HepG2 (cell line): ENCODE data around the gene FAM222A. TPM values are rescaled to one million over a fixed set of nuclear protein-coding genes. Genes with fewer than 3 reads are reported as not detected.

Source experiments
- ADNP ChIP-seq: sonication (generic); formaldehyde crosslinking; IDR thresholded peaks from 2 replicates; pipeline ENCODE4 v1.4.0; 2020; ENCODE audit warnings: missing genetic modification reagents
- BORCS8-MEF2B ChIP-seq: sonication (generic); formaldehyde crosslinking; IDR thresholded peaks from 2 replicates; pipeline ENCODE4 v1.8.0; 2022; ENCODE audit warnings: mild to moderate bottlenecking, missing genetic modification reagents
- GATAD1 ChIP-seq: IDR thresholded peaks from 2 replicates; pipeline ENCODE4 v1.6.1; 2016; ENCODE audit warnings: missing genetic modification reagents, missing compliant biosample characterization
- HCFC1 ChIP-seq: fragments of 150-350 bp; IDR thresholded peaks from 2 replicates; pipeline ENCODE4 v1.6.1; 2014; ENCODE audit warnings: low read depth, low read length
- KDM6A ChIP-seq: IDR thresholded peaks from 2 replicates; pipeline ENCODE4 v1.6.1; 2016; ENCODE audit warnings: low read depth
- MEF2D ChIP-seq: sonication (generic); formaldehyde crosslinking; IDR thresholded peaks from 2 replicates; pipeline ENCODE4 v1.5.1; 2020; ENCODE audit warnings: mild to moderate bottlenecking, missing genetic modification reagents
- MIER3 ChIP-seq: IDR thresholded peaks from 2 replicates; pipeline ENCODE4 v1.6.1; 2016; ENCODE audit warnings: missing compliant biosample characterization, borderline replicate concordance
- PRMT3 ChIP-seq: sonication (generic); formaldehyde crosslinking; IDR thresholded peaks from 2 replicates; pipeline ENCODE4 v1.8.1; 2022; ENCODE audit warnings: low read depth, mild to moderate bottlenecking, moderate library complexity, missing genetic modification reagents, borderline replicate concordance
- RORA ChIP-seq: sonication (generic); formaldehyde crosslinking; IDR thresholded peaks from 2 replicates; pipeline ENCODE4 v1.5.0; 2020; ENCODE audit warnings: mild to moderate bottlenecking, missing genetic modification reagents, moderate library complexity
- TARDBP ChIP-seq: sonication (generic); formaldehyde crosslinking; IDR thresholded peaks from 2 replicates; pipeline ENCODE4 v1.8.0; 2022; ENCODE audit warnings: mild to moderate bottlenecking, missing genetic modification reagents
- ZKSCAN1 ChIP-seq: fragments of 150-350 bp; IDR thresholded peaks from 2 replicates; pipeline ENCODE4 v1.6.1; 2014; ENCODE audit warnings: low read length
- ZMYM3 ChIP-seq: sonication (generic); formaldehyde crosslinking; IDR thresholded peaks from 2 replicates; pipeline ENCODE4 v1.5.1; 2020; ENCODE audit warnings: mild to moderate bottlenecking, missing genetic modification reagents
- ZNF253 ChIP-seq: sonication (generic); formaldehyde crosslinking; IDR thresholded peaks from 2 replicates; pipeline ENCODE4 v1.8.0; 2022; ENCODE audit warnings: mild to moderate bottlenecking, missing genetic modification reagents, borderline replicate concordance
- ZNF577 ChIP-seq: sonication (generic); formaldehyde crosslinking; IDR thresholded peaks from 2 replicates; pipeline ENCODE4 v1.4.0; 2020; ENCODE audit warnings: mild to moderate bottlenecking, low read depth, missing genetic modification reagents, borderline replicate concordance
- ZNF713 ChIP-seq: sonication (generic); formaldehyde crosslinking; IDR thresholded peaks from 2 replicates; pipeline ENCODE4 v1.4.0; 2020; ENCODE audit warnings: mild to moderate bottlenecking, missing genetic modification reagents
- ZNF775 ChIP-seq: sonication (generic); formaldehyde crosslinking; IDR thresholded peaks from 2 replicates; pipeline ENCODE4 v1.4.0; 2020; ENCODE audit warnings: missing genetic modification reagents, mild to moderate bottlenecking, moderate library complexity, borderline replicate concordance
- ZNF780A ChIP-seq: sonication (generic); formaldehyde crosslinking; IDR thresholded peaks from 2 replicates; pipeline ENCODE4 v1.8.0; 2022; ENCODE audit warnings: mild to moderate bottlenecking, missing genetic modification reagents, moderate library complexity
- ZSCAN31 ChIP-seq: sonication (generic); formaldehyde crosslinking; IDR thresholded peaks from 2 replicates; pipeline ENCODE4 v1.5.0; 2020; ENCODE audit warnings: low read depth, mild to moderate bottlenecking, missing genetic modification reagents
- polyA plus RNA-seq, 8 experiments: library from polyadenylated mRNA; depleted of rRNA in 3 of 8; stranded (reverse) in 7 of 8; unstranded in 1 of 8; fragments of >200 nt; fragmentation: Illumina TruSeq in 4 of 8; extraction: Trizol in 4 of 8; gene quantifications; 2 replicates each; pipeline versions ENCODE4 v1.2.1 to v1.2.3, GENCODE V29; 2011 to 2016; ENCODE audit warnings: low read depth in 4 of 8, missing spikeins in 1 of 8, mixed read lengths in 1 of 8; ENCODE audit not compliant: insufficient read depth in 1 of 8
- total RNA-seq, 5 experiments: library from RNA; depleted of rRNA; stranded (reverse); fragments of >200 nt; fragmentation: Illumina TruSeq; extraction: Trizol; gene quantifications; 2 replicates each; pipeline ENCODE4 v1.2.3, GENCODE V29; 2016; ENCODE audit warnings: low read depth in 1 of 5
- TF ChIP-seq, protein P1 (sequence below): fragments of 450-650 bp; IDR thresholded peaks from 2 replicates; pipeline ENCODE4 v1.6.1; 2017; ENCODE audit warnings: mild to moderate bottlenecking
- TF ChIP-seq, protein P2 (sequence below): sonication (generic); formaldehyde crosslinking; IDR thresholded peaks from 2 replicates; pipeline ENCODE4 v1.5.0; 2020; ENCODE audit warnings: mild to moderate bottlenecking, missing genetic modification reagents
- TF ChIP-seq, protein P3 (sequence below): sonication (generic); formaldehyde crosslinking; IDR thresholded peaks from 2 replicates; pipeline ENCODE4 v1.4.0; 2020; ENCODE audit warnings: missing genetic modification reagents
- TF ChIP-seq, protein P4 (sequence below): sonication (generic); formaldehyde crosslinking; IDR thresholded peaks from 2 replicates; pipeline ENCODE4 v1.5.0; 2020; ENCODE audit warnings: mild to moderate bottlenecking, missing genetic modification reagents, borderline replicate concordance

The FAM222A gene
- total and polyA plus RNA-seq, 2 of the 13 experiments (the other 11 are each of a cell fraction or from before 2014, with no cell fraction given), result 2.7 to 9.6 TPM

DNA sequence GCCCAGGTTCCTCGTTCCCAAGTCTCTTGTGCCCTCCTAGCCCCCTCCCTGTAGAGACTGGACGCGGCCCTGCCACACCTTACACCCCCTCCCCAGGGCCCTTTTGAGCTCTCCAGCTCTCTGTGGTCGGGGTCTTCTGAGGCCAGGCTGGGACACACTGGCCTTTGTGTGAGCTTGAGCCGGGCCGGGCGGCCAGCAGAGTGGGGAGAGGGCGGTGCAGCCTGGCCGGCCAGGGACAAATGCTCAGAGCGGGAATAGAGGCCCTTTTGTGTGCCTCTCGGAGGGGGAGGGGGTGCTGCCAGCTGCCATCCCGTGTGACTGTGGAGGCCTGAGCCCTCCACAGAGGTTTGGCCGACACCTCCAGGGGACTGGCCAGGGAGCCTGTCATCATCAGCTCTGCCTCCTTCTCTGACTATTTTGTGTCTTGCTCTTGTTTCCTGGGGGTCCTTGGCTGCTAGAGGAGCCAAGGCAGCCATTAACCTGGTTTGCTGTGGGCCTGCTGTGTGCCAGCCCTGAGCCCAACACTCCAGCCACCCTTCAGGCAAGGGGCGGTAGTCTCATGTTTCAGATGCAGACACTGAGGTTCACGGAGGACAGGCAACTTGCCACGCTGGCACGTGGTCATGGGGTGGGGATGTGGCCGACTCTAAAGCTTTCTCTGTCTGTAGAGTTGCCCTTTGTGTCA is 13.6 kb downstream of the FAM222A start (continued):
- TF ChIP-seq MIER3 (CRISPR knock-in tag), result no peak
- TF ChIP-seq, protein P1, sequence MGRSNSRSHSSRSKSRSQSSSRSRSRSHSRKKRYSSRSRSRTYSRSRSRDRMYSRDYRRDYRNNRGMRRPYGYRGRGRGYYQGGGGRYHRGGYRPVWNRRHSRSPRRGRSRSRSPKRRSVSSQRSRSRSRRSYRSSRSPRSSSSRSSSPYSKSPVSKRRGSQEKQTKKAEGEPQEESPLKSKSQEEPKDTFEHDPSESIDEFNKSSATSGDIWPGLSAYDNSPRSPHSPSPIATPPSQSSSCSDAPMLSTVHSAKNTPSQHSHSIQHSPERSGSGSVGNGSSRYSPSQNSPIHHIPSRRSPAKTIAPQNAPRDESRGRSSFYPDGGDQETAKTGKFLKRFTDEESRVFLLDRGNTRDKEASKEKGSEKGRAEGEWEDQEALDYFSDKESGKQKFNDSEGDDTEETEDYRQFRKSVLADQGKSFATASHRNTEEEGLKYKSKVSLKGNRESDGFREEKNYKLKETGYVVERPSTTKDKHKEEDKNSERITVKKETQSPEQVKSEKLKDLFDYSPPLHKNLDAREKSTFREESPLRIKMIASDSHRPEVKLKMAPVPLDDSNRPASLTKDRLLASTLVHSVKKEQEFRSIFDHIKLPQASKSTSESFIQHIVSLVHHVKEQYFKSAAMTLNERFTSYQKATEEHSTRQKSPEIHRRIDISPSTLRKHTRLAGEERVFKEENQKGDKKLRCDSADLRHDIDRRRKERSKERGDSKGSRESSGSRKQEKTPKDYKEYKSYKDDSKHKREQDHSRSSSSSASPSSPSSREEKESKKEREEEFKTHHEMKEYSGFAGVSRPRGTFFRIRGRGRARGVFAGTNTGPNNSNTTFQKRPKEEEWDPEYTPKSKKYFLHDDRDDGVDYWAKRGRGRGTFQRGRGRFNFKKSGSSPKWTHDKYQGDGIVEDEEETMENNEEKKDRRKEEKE, result no peak
- peak; percentile 72; the same call in 1 of the 2 replicates for TF ChIP-seq ZMYM3
- no peak for TF ChIP-seq ZNF713
- no peak for TF ChIP-seq ZKSCAN1
- no peak for TF ChIP-seq HCFC1
- TF ChIP-seq, protein P2, sequence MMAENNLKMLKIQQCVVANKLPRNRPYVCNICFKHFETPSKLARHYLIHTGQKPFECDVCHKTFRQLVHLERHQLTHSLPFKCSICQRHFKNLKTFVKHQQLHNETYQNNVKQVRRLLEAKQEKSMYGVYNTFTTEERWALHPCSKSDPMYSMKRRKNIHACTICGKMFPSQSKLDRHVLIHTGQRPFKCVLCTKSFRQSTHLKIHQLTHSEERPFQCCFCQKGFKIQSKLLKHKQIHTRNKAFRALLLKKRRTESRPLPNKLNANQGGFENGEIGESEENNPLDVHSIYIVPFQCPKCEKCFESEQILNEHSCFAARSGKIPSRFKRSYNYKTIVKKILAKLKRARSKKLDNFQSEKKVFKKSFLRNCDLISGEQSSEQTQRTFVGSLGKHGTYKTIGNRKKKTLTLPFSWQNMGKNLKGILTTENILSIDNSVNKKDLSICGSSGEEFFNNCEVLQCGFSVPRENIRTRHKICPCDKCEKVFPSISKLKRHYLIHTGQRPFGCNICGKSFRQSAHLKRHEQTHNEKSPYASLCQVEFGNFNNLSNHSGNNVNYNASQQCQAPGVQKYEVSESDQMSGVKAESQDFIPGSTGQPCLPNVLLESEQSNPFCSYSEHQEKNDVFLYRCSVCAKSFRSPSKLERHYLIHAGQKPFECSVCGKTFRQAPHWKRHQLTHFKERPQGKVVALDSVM (CRISPR knock-in tag), result peak; percentile 25; the same call in 1 of the 2 replicates
- TF ChIP-seq ZNF775 (CRISPR knock-in tag), result no peak
- no peak for TF ChIP-seq MEF2D (CRISPR knock-in tag)
- no peak for TF ChIP-seq ZNF253
- no peak for TF ChIP-seq ZNF780A (CRISPR knock-in tag)
- TF ChIP-seq, protein P3, sequence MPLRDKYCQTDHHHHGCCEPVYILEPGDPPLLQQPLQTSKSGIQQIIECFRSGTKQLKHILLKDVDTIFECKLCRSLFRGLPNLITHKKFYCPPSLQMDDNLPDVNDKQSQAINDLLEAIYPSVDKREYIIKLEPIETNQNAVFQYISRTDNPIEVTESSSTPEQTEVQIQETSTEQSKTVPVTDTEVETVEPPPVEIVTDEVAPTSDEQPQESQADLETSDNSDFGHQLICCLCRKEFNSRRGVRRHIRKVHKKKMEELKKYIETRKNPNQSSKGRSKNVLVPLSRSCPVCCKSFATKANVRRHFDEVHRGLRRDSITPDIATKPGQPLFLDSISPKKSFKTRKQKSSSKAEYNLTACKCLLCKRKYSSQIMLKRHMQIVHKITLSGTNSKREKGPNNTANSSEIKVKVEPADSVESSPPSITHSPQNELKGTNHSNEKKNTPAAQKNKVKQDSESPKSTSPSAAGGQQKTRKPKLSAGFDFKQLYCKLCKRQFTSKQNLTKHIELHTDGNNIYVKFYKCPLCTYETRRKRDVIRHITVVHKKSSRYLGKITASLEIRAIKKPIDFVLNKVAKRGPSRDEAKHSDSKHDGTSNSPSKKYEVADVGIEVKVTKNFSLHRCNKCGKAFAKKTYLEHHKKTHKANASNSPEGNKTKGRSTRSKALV (CRISPR knock-in tag), result no peak
- no peak for TF ChIP-seq ZSCAN31
- TF ChIP-seq RORA (CRISPR knock-in tag), result no peak
- TF ChIP-seq KDM6A (CRISPR knock-in tag), result no peak
- no peak for TF ChIP-seq PRMT3 (CRISPR knock-in tag)
- no peak for TF ChIP-seq TARDBP (CRISPR knock-in tag)
- TF ChIP-seq GATAD1 (CRISPR knock-in tag), result no peak
- TF ChIP-seq, protein P4, sequence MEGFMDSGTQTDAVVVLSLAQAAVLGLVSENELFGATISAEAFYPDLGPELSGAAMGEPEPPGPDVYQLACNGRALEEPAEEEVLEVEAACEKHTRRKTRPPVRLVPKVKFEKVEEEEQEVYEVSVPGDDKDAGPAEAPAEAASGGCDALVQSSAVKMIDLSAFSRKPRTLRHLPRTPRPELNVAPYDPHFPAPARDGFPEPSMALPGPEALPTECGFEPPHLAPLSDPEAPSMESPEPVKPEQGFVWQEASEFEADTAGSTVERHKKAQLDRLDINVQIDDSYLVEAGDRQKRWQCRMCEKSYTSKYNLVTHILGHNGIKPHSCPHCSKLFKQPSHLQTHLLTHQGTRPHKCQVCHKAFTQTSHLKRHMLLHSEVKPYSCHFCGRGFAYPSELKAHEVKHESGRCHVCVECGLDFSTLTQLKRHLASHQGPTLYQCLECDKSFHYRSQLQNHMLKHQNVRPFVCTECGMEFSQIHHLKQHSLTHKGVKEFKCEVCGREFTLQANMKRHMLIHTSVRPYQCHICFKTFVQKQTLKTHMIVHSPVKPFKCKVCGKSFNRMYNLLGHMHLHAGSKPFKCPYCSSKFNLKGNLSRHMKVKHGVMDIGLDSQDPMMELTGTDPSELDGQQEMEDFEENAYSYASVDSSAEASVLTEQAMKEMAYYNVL (CRISPR knock-in tag), result peak; percentile 58; the same call in 1 of the 2 replicates
- no peak for TF ChIP-seq BORCS8-MEF2B
- TF ChIP-seq ZNF577 (CRISPR knock-in tag), result no peak
- peak; percentile 8; the same call in 1 of the 2 replicates for TF ChIP-seq ADNP (CRISPR knock-in tag)
